ENCODE data around the gene C1orf105.
"Not testable (repeated sequence)": the region's sequence is repeated elsewhere in the genome, so short reads cannot be mapped to it uniquely, and the experiment has no call there.

The C1orf105 gene

GRCh38 chr1:172427191-172427590, 6.7 kb downstream of the C1orf105 start:
- no peak for DNase-seq (ENCODE audit: low read depth, low spot score)

- DNase-seq (ENCODE audit: low read depth, low spot score), result peak; percentile 20
Measured at GRCh38 chr1:172429331-172430127, 9.0 kb downstream of the C1orf105 start.

DNA sequence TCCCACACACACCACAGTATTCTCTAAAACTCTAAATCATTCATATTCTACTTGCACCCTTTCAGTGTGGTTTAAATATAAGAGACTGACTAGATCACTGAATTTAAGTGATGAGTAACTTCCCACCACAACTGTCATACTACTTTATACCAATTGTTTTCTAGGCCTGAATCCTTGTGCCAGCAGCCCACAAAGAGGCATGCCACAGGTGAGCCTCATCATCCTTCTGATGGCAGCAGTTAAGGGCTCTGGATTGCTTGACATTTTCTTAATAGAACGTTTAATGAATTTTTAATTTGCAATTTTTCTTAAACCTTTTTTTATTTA, 9.6 kb downstream of the C1orf105 start:
- DNase-seq (ENCODE audit: low read depth, low spot score), result no peak

- no peak for DNase-seq (ENCODE audit: low read depth, low spot score)
Measured at GRCh38 chr1:172431204-172431603, 10.7 kb downstream of the C1orf105 start.

DNA sequence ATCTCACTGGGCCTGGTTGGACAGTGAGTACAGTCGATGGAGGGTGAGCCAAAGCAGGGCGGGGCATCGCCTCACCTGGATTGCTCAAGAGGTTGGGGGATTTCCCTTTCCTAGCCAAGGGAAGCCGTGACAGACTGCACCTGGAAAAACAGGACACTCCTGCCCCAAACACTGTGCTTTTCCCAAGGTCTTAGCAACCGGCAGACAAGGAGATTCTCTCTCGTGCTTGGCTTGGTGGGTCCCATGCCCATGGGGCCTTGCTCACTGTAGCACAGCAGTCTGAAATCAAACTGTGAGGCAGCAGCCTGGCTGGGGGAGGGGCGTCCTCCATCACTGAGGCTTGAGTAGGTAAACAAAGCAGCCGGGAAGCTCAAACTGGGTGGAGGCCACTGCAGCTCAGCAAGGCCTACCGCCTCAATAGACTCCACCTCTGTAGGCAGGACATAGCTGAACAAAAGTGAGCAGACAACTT, 11.3 kb downstream of the C1orf105 start:
- no peak for DNase-seq (ENCODE audit: low read depth, low spot score)

DNA sequence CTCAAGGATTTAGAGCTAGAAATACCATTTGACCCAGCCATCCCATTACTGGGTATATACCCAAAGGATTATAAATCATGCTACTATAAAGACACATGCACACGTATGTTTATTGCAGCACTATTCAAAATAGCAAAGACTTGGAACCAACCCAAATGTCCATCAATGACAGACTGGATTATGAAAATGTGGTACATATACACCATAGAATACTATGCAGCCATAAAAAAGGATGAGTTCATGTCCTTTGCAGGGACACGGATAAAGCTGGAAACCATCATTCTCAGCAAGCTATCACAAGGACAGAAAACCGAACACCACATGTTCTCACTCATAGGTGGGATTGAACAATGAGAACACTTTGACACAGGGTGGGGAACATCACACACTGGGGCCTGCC, 16.7 kb downstream of the C1orf105 start:
- DNase-seq (ENCODE audit: low read depth, low spot score), result not testable (repeated sequence)

DNA sequence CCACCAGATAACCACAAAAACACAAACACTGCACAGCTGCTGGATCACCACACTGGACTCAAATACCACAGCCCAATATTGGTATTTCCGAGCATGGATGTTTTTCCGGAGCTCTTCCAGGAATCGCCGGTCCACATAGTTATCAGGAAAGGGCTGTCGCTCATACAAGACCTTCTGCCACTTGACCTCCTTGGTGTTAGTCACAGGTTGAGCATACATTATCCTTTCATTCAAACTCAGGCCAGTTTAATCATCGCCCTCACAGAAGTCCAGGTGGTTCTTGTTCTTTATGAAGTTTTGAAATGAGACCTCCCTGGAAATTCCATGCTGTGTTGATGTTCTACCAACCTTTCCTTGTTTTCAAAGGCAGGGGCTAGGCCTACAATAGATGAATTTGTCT, 21.9 kb downstream of the C1orf105 start:
- no peak for DNase-seq (ENCODE audit: low read depth, low spot score)

DNA sequence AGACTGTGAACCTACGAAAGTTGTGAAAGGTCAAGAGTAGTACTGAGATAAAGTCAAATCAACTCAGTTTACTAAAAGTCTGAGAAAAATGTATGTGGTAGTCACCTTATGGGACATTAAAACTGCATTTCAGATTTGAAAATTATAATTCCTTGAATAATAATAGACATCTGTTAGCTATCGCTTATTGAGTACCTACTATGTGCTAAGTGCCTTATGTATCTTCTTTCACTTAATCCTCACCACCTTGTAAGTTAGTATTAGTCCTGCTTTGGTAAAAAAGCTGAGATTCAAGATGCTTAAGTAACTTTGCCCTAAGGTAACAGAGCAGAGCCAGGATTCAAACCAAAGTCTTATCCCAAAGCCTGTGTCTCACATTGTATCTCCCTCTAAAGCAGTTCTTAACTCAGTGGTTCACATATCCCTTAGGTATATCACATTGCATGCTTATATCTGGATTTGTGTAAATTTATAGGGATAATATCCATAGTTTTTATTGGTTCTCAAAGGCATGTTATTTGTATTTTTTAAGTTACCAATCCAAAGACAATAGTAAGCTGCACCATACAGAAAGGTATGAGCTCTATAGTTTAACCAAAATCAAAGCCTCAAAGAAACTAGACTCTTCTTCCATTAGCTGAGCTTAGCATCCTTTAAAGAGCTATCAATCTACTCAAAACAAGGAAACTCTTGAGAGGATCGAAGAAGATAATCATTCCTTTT, 22.5 kb downstream of the C1orf105 start:
- DNase-seq (ENCODE audit: low read depth, low spot score), result no peak

- peak; percentile 70 for DNase-seq (ENCODE audit: low read depth, low spot score)
Measured at GRCh38 chr1:172443666-172444453, 23.4 kb downstream of the C1orf105 start, which contains the start of gene PIGC. Gene PIGC (minus strand): TSS chr1:172444069. CDS start chr1:172442622, 1,447 bp downstream.

- DNase-seq (ENCODE audit: low read depth, low spot score), result no peak
Measured at GRCh38 chr1:172446547-172446946, 26.1 kb downstream of the C1orf105 start.

DNA sequence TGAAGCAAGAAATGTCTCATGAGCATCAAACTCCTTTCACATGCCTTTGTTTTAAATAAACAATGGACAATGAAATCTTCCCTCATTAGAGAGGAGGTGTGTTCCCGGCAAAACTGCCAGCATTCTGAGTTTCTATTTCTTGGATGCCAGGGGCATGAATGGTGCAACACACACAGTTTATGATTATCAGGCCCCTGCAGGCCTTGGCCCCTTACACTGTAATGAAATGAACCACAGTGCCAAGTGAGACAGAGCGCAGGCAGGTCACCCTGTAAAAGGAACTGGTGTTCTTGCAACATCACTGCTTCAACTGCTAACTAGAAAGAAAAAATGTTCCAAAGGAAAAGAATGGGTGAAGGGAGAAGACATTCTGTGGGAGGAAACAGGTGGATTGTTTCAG, 27.2 kb downstream of the C1orf105 start:
- no peak for DNase-seq (ENCODE audit: low read depth, low spot score)

DNA sequence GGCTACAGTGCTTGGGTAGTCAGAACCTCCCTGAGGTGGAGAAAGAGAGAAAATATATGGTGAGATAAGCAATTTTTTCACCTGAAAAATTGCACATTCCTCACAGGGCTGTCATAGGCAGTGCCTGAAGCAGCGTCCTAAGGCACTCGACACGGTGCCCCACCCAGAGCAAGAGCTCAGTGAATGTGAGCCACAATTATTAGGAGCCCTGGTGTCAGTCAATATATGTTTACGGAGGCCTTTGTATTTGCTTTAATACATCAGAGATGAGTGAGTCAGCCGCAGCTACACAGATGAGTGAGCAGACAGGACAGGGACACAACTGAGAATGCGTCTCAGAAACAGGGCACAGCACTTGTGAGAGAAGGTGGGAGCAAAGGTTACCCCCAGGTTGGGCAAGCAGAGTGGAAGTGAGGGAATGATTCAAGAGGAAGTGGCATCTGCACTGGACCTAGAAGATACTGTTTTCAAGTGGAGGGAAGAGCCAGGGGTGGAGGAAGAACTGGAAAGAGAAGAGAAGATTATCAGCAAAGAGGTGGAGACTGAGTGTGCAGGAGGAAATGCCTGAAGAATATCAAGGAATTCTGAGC, 28.6 kb downstream of the C1orf105 start:
- DNase-seq (ENCODE audit: low read depth, low spot score), result no peak

DNA sequence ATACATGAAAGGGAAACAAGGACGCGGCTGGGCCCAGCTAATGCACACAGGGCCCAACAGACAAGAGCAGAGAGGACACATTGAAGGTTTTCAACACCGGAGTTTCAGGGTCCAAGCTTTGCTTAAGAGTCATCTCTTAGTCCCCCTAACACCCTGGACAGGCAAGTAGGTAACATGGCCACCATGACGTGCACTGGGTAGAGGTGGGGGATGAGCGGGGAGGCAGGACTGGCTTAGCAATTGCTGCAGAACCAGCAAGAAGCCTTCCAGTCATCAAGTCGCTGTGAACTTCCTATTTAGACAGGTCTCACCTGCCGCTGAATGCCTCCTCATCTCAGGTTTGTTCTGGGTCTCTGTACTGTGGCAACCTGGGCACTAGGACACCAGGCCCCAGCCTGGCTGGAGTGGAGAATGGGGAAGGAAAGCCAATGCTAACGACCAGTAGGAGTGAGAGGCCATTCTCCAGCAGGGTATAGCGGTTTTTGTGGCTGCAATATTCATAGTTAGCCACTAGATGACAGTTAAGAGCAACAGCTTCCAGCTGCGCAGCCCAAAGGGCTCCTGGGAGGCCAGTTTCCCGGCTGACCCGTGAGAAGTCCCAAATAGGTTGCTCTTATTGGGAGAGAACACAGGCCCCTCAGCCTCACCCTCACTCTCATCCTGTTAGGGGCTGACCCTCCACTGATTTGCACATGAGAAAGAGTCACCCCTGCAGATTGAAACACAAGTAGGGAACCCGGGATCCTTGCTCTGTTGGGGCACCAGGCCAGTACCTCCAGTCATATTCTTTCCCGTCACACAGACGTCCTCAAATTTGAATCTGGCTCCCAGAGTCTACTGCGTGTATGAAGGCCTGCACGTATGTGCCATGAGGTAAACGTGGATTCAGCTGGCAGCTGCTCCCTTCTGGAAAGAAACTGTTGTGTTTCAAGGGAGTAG, 29.4 kb downstream of the C1orf105 start:
- DNase-seq (ENCODE audit: low read depth, low spot score), result peak; percentile 25

DNA sequence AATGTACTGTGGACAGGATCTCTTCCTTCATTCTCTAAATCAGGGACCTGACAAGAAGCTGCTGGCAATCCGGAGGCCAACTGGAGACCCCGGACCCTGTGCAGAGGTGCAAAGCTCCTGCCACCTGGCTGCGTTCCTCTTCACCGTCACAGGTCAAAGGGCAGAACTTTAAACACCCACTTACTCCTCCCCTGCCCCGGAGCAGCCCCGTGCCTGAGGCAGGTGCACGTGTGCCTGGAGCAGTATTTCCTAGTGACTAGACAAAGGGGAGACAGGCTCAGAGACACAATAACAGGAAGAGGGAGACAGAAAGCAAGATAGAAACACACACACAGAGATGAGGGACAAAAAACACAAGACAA, 30.0 kb downstream of the C1orf105 start:
- no peak for DNase-seq (ENCODE audit: low read depth, low spot score)

DNA sequence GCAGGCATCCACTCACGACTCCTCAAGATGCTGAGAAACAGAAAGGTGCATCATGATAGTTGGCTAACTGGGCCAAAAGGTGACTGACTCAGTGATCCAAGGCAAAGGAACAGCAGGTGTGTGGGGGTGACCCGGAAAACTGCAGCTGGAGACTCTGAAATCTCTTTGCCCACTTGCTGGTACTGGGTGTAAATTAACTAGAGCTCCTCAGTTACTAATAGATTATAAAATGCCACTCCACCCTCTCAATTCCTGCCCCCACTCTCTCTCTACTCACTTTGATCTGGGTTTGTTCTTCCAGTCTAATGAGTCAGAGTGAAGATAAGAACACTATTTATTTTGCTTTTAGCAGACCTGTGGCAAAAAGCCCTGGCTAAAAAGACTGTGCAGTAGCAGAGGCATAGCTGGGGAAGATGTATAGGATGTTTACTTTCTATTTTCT, 30.5 kb downstream of the C1orf105 start:
- no peak for DNase-seq (ENCODE audit: low read depth, low spot score)

GRCh38 chr1:172452536-172453152, 32.2 kb downstream of the C1orf105 start:
- DNase-seq (ENCODE audit: low read depth, low spot score), result no peak

GRCh38 chr1:172453153-172453545, 32.7 kb downstream of the C1orf105 start:
- no peak for DNase-seq (ENCODE audit: low read depth, low spot score)

DNA sequence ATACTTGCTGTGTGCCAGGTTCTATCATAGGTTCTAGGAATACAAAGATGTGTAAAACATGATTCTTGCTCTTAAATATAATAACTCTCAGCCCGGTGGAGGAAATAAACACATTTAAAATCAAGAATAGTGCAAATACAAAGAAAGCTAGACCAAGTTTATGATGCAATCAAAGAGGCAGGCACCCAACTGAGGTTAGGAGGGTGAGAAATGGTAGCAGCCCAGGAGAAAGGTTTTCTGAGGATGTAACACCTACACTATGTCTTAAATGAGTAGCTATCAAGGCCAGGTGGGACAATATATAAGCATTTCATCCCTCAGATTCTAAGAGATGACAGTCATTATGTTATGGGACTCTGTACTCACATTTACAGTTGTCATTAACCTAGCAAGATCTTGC, 33.1 kb downstream of the C1orf105 start:
- no peak for DNase-seq (ENCODE audit: low read depth, low spot score)

- no peak for DNase-seq (ENCODE audit: low read depth, low spot score)
Measured at GRCh38 chr1:172455451-172455850, 35.0 kb downstream of the C1orf105 start.

- no peak for DNase-seq (ENCODE audit: low read depth, low spot score)
Measured at GRCh38 chr1:172456344-172456769, 35.9 kb downstream of the C1orf105 start.

All from iPS DF 19.7 (cell line).